GM11168 (cell line): Measurements from ENCODE around the gene NOB1.

Experiments used
- in situ Hi-C: fragments of 300-500 bp; cut with MboI; formaldehyde crosslinking; loops from one replicate; pipeline ENCODE4 v1.12.0; 2022; ENCODE audit warnings: low sequenced_read_pairs; ENCODE audit not compliant: unreplicated experiment

NOB1 gene

DNA sequence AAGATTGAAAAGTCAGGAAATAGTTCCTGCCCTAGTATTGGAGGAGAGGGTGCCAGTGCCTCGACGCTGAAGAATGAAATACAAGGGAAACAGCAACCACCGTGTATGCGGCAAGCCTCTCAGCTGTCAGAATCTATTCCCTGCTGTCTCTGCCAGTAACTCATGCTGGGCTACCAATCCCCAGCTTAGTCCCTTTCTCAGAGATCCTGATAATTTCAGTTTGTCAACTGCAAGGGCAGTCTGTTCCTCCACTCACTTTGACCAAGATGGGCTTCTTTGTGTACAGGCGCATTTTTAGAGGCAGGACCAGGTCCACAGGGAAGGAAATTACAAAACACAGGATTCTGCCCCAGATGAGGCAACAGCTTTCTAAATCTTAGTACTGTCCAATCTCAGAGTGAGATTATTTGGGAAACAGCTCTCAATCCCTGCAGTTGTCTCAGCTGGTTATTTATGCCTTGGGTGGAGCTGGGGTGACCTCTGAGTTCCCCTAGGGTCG, 29.7 kb downstream of the NOB1 start:
- in situ Hi-C loops: no loop called here

DNA sequence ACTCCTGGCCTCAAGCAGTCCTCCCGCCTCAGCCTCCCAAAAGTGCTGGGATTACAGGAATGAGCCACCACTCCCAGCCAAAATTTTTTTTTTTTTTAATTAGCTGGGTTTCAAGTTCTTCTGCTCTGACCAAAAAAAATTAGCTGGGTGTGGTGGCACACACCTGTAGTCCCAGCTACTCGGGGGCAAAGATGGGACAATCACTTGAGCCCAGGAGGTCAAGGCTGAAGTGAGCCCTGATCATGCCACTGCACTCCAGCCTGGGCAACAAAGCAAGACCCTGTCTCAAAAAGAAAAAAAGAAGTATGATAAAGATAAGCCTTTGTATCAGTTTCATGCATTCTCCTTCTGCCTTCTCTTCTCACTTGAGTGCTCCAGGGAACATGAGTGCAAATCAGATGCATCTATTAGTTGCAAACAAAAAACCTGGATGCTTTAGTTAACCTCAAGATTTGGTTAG, 30.3 kb downstream of the NOB1 start:
- in situ Hi-C loops: no loop called here

DNA sequence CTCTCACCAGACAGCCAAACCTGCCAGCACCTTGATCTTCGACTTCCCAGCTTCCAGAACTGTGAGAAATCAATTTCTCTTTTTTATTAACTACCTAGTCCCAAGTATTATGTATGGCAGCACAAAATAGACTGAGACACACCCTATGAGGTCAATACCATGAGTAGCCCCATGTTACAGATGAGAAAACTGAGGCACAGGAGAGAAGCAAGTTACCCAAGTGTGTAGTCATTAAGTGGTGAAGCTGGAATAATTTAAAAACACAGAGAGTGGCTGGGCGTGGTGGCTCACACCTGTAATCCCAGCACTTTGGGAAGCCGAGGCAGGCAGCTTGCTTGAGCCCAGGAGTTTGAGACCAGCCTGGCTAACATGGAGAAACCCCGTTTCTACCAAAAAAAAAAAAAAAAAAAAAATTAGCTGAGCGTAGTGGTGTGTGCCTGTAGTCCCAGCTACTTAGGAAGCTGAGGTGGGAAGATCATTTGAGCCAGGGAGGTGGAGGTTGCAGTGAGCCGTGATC, 33.2 kb downstream of the NOB1 start:
- in situ Hi-C loops: no loop called here

DNA sequence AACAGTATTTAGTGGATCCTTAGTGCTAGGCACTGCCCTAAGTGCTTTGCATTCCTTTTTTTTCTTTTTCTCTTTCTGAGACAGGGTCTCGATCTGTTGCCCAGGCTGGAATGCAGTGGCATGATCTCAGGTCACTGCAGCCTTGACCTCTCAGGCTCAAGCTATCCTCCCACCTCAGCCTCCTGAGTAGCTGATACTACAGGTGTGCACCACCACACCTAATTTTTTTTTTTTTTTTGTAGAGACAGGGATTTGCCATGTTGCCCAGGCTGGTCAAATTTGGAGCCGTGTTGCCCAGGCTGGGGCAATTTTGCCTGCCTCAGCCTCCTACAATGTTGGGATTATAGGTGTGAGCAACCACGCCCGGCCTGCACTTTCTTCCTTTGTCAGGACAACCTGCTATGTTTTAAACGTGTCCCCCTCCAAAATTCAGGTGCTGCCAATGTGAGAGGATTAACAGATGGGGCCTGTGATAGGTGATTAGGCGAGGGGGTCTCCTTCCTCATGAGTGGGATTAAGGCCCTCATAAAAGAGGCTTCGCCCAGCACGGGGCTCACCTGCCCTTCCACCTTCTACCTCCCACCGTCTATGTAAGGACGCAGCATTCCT, 33.8 kb downstream of the NOB1 start:
- in situ Hi-C loops: no loop called here

DNA sequence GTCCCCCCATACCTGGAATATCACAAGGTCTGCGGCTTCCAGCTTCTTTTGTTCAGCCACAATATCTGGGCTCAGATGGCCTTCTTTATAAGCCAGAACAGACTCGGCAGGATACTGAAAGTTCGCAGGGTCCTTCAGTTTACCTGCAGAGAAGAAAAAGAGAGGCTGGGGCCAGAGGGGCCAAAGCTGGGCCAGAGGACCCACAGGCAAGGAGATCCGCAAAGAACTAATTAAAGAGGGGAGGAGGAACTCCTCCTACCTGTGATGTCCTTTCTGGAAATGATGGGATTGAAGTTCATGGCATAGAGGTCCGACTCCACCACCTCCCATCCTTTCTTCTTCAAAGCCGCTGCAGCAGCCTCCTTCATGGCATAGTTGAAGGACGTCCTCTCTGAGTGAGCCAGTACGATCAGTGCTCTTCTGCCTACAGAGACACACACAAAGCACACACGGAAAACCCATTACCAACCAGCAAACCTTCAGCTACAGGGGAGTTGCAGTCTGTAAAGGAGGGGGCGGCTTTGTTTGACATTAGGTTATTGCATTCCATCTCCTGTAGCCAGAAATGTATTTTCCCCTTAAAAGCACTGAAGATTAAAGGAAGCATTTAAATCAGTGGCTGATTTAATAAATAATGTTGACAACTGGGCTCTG, 36.5 kb downstream of the NOB1 start:
- in situ Hi-C loops: no loop called here

DNA sequence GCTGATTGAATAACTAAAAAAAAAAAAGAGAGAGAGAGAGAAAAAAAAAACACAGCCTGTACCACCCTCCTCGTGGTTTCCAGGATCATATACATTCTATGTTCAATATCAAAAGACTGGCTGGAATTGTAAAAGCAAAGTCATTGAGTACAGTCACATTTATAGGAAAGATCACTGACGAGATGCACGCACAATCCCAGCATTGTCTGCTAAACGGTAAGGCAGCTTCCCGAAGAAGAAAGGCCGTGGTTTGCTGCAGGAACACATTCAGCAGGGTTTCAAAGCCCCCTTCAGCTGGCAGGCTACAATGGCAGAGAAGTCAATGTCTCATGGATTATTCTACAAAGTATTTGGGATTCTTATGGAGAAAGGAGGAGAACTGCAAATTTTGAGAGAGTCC, 37.7 kb downstream of the NOB1 start:
- in situ Hi-C loops: no loop called here

DNA sequence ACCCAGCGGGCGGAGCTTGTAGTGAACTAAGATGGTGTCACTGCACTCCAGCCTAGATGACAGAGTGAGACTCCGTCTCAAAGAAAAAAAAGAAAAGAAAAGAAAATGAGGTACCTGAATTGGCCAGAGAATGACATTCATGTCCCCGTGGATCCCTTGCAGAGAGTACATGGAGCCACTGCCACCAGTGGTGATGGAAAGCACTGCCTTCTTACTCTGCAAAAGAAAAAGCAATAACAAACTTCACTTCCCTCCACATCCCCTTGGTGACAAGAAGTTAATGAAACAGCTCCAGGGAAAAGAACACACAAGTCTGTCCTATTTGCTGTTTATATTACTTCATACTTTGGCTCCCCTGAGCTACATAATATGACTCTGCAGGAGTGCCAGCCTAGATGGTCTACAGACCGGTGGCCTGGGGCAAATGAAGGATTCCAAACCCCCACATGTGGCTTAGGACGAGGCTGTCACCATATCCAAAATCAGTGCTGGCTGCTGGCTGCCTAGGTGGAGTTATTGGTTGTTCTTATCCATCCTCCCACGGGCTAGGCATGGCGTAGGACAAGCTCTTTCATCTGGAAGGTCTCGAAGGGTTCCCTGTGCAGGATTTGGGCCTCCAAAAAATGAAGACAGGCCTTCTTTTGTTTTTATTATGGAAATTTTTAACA, 41.7 kb downstream of the NOB1 start:
- in situ Hi-C loops: no loop called here

DNA sequence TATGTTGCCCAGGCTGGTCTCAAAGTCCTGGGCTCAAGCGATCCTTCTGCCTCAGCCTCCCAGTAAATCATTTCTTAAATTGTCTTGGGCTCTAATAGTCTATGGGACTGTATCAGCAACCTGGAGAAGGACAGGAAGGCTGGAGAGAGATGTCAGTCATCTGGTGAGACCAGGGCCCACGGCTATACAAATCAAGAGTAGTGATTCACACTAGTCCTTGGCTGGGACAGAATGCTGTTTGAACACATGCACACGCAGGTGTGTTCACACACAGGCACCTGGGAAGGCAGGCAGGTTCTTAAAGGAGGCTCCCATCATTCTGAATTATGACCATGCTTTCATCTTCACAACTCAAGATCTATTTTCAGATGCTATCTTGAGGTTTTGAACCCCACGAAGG, 42.4 kb downstream of the NOB1 start:
- in situ Hi-C loops: no loop called here

DNA sequence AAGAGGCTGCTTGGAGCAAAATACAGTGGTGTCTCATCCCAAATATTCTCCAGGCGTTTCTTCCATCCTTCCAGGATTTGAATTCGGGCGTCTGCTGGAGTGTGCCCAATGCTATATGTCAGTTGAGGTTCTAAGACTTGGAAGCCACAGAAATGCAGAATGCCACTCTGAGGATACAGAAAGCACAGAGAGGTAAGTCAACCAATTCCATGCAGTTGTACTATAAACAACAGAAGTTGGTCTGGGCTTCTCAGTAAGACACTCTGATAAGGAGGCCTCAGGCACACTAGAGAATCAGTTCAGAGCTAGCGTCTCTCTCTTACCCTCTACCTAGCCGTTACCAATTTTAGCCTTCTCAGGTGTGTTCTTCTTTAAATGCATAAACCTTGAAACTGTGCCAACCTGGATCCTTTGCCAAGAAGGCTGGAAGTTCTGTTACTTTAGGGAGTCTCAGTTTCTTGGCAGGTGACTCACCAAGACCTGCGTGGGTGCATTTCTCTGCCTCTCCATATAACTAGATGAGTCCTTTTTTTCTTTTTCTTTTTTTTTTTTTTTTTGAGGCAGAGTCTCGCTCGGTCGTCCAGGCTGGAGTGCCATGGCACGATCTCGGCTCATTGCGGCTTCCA, 43.5 kb downstream of the NOB1 start:
- in situ Hi-C loops: no loop called here

DNA sequence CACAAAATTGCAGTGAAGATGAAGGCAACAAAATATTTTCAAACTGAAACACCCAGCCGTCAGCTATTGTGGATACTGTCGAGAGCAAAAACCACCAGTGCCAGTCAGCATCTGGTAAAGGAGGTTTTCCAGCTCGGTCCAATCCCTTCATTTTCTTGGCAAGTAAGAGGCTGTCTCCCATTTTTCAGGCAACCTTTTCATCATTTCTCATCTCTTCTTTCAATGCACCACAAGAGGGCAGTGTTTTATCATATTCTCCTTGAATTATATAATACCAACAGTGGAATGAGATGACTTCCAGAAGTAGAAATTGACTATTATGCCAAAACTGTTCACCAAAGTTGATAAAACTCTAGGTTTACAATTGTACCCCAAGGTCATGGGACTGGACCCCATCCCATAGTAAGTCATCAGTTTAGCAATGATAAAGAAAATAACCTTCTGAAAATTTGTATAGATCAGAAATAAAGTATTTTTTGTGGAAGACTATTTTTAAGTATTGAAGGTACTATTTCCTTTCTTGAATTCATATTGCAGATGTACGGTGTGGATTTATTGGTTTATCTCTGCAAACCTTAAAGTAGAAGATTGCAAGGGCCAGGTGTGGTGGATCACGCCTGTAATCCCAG, 45.2 kb downstream of the NOB1 start:
- in situ Hi-C loops: no loop called here

DNA sequence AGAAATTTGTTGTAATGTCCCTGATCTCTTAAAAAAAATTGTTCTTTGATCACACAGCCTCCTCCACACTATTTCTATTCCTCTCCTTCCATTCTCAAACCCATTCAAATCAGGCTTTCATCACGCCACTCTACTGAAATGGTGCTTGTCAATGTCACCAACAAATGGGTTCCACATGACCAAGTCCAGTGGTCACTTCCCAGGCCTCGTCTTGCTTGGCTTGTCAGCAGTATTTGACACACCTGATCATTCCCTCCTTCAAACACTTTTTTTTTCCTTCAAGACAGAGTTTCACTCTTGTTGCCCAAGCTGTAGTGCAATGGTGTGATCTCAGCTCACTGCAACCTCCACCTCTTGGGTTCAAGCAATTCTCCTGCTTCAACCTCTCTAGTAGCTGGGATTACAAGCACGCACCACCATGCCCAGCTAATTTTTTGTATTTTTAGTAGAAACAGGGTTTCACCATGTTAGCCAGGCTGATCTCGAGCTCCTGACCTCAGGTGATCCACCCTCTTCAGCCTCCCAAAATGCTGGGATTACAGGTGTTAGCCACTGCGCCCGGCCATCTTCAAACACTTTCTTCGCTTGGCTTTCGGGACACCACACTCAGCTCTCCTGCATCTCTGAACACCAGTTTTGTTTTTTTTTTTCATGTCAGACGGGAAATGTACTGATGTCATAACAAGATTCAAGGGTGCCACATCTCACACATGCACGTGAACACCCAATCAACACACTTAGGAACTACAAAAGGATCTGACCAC, 46.6 kb downstream of the NOB1 start:
- in situ Hi-C loops: no loop called here

DNA sequence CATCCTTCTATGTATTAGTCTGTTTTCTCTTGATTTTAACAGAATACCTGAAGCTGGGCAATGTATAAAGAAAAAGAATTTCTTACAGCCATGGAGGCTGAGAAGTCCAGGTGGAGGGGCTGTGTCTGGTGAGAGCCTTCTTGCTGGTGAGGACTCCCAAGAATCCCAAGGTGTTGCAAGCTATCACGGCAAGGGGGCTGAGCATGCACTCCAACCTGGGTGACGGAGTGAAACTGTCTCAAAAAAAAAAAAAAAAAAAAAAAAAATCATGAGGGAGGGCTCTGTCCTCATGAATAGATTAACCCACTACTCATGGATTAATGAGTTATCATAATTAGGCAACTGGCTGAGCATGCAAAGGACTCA, 47.8 kb downstream of the NOB1 start:
- in situ Hi-C loops: no loop called here

DNA sequence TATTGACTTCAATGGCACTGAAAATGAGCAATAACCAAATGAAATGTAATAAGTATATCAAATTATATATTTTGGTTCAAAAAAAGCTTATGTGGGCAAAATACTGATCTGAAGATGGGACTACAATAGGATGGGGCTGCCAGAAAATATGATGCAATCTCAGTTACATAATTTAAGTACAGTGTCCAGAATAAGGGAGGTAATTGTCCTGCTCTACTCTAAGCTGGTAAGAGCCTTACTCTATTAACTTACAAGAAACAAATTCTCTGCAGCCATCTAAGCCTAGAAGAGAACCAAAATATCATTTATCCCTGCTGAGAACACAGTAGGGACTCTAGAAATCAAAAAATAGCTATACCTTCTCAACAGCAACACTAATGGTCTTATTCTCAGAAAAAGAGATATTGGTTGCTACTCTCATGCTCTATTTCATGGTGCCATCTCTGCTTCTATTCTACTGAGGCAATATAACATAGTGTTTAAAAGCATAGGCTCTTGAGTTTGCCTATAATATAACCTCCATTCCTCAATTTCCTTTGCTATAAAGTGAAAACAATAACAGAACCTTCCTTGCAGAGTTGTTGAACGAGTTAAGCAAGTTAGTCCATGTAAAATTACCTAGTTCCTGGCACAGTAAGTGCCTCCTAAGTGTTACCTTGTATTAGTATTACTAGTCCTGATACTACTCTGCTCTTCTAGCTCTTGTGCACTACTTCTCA, 48.3 kb downstream of the NOB1 start:
- in situ Hi-C loops: no loop called here

DNA sequence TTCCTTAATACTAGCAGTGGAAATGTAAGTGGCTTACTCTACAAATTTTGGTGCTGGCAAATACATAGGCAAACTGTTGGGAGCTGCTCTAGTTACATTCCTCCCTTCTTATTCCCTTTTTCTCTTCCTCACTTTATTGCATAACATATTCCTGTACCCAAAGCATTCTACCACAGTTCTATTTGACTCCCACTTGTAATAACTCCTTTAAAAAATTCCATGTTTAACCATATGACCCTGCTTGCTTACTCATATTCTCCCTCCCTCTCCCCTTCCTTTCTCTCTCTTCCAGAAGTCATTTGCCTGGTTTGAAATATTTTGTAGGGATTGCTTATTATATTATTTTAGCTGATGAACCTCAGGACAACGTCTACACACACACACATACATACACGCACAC, 51.1 kb downstream of the NOB1 start:
- in situ Hi-C loops: no loop called here

DNA sequence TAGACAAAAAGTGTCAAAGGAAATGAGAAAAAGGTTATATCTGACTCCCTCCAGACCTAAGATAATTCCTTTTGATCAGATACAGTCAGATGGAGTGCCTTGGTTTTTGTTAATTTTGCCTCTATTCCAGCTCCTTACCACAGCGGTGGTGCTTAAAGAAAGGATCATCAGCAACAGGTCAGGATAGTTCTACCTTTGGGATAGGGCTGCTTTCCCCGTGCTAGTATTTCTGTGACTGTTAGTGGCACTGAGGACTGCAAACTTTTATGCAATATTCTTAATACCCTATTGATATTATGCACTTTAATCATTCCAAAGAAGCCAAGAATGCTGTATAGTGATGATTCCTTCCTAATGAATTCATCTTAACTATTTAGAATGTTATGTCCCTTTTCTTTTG, 52.9 kb downstream of the NOB1 start:
- in situ Hi-C loops: no loop called here

DNA sequence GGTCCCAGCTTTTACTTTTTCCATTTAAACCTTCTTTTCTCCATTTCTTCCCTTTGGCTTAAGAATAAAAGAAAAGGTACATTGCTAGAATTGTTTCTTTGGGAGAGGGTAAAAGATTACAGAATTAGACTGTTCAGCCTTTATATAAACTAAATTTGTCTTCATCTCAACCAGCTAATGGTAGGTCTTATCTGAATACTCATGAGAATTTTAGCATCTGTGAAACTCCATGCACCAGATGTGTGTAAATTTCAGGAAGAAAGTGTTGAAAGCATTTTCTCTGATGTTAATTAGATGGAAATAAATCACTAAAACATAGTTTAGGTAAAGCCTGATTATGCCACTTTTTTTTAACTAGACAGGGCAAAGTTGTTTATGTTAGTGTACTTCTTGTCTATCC, 53.3 kb downstream of the NOB1 start:
- in situ Hi-C loops: no loop called here

DNA sequence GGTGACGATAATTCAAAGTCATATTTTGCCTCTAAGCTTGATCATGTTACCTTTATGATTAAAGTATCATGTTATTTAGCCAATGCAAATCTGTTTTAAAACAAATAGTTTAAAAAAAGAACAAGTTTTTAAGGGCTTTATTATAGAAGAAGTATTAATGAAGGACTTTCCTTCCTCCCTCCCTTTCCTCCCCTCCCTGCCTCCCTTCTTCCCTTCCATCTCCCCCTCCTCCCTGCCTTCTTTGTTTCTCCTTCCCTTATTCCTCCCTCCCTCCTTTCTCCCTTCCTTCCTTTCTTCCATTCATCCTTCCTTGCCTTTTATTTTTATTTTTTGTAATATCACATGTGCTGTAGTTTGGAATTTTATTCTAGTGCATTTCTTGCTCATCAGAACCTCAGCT, 54.8 kb downstream of the NOB1 start:
- in situ Hi-C loops: no loop called here

DNA sequence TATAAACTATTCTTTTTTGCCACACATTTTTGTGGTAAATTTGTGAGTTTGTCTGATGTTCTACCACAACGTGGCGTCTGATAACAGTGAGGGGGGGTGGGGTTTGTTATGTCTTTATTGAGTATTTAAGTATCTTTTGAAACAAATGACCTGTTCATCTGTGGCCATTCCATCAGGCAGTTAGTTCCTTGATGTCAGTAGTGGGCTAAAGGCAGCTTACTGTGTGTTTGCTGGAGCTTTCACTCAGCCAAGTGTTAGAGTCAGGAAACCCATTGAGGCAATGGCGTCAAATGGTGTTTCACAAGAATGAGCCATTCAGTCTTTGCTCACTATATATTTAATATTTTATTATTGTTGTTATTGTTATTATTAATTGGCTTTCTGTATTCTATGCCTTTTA, 56.3 kb downstream of the NOB1 start:
- in situ Hi-C loops: no loop called here

DNA sequence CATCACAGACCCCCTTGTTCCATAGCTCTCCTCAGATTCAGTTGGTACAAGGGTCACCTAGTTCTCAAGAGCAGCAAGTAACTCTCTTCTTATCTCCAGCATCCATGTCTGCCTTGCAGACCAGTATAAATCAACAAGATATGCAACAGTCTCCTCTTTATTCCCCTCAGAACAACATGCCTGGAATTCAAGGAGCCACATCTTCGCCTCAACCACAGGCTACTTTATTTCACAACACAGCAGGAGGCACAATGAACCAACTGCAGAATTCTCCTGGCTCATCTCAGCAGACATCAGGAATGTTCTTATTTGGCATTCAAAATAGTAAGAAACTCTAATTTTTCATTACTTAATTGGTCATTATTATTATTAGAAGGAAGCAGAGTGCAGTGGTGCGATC, 60.8 kb downstream of the NOB1 start:
- in situ Hi-C loops: no loop called here
